Stimulated activated CD4-positive, alpha-beta T cell treated with anti-CD3 and anti-CD28 coated beads, TNF-alpha, amount 100 ng/mL, for 48 hours (primary cell): ENCODE results near the gene HEATR5A.
A peak's percentile ranks its signal among the peaks of the same experiment; 100 is the strongest.
"Not testable (repeated sequence)": the region's sequence is repeated elsewhere in the genome, so short reads cannot be mapped to it uniquely, and the experiment has no call there.

ENCODE experiments used
- DNase-seq, 3 donors: peaks; one replicate each; pipeline ENCODE4 v3.0.0-alpha.2; 2020; ENCODE audit warnings: low read depth in 3 of 3

Gene HEATR5A

GRCh38 chr14:31283153-31283552 is 137.2 kb downstream of the HEATR5A start:
- DNase-seq, result no peak

- no peak for DNase-seq
Measured at GRCh38 chr14:31280871-31281220, 139.5 kb downstream of the HEATR5A start.

DNA sequence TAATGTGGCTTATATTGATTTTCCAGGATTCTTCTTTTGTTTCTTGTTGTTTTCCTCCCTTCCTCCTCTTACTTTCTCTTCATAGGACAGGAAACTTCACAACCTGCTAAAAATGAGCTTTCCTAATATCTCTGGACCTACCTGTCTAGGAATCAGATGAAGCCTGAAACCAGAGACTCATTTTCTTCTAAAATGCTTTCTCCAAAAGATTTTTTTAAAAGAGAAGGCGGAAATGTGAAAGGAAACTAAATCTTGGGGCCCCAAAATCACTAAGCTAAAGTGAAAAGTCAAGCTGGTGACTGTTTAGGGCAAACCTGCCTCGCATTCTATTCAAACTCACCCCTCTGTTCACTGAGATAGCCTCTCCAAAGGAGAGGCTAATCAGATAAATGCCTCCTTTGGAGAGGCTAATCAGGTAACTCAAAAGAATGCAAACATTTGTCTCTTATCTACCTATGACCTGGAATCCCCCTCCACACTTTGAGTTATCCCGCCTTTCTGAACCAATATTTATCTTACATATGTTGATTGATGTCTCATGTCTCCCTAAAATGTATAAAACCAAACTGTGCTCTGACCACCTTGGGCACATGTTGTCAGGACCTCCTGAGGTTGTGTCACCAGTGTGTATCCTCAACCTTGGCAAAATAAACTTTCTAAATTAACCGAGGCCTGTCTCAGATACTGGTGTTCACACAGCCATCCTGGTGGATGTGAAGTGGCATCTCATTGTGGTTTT is 140.0 kb downstream of the HEATR5A start:
- no peak for DNase-seq

DNA sequence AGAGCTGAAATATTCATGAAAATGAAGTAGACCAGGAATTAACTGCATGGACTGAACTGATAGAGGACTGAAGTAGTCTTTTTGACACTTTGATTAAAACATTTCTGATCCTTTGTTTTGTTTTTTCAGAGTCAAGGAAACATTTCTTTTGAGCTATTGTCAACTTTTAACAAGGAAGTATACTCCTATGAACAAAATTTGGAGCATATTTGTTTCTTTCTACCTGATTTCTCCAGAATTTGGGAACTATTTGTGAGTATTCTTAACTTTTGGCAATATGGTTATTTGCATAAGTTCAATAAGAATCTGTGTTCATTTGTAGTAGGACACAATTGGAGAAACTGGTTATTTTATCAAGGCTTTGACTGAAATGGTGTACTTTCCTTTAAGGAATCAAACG is 141.5 kb downstream of the HEATR5A start:
- DNase-seq, result no peak

- DNase-seq, result no peak
Measured at GRCh38 chr14:31277085-31277484, 143.3 kb downstream of the HEATR5A start.

DNA sequence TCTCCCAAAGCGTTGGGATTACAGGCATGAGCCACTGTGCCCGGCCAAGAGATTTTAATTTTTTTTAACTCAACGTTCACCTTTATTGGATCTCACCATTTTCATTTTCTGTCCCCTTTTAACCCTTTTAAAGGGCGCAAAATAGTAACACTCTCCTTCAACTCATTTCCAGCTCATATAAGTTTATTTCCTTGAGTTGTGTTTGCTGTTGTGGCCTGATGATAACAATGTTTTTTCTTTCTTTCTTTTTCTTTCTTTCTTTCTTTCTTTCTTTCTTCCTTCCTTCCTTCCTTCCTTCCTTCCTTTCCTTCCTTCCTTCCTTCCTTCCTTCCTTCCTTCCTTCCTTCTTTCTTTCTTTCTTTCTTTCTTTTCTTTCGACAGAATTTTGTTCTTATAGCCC is 143.9 kb downstream of the HEATR5A start:
- not testable (repeated sequence) for DNase-seq

- no peak for DNase-seq
Measured at GRCh38 chr14:31275731-31276130, 144.6 kb downstream of the HEATR5A start.

- DNase-seq, result no peak
Measured at GRCh38 chr14:31271648-31272047, 148.7 kb downstream of the HEATR5A start.

DNA sequence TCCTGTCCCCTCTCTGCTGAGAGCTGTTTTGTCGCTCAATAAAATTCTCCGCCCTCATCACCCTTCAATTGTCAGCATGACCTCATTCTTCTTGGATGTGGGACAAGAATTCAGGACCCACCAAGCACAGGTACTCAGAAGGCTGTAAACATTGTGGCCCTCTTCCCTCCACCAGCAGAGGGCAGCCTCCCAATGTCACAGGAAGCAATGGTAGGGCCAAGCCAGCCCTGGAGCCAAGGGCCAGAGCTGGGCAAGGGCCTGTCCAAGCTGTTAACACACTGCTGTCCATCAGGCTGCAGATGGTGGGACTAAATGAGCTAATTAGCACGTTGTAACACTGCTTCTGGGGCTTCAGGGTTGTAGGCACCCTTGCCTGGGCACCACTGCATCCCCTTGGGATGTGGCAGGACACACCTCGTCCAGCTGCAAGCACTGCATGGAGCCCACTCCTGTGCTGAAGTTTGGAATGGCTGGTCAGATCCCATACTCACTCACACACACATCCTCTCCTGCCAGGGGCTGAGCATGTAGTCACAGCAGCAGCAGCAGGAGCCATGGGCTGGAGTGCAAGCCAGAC is 150.1 kb downstream of the HEATR5A start:
- peak in 1 of 3 donors; percentile 6 for DNase-seq

DNA sequence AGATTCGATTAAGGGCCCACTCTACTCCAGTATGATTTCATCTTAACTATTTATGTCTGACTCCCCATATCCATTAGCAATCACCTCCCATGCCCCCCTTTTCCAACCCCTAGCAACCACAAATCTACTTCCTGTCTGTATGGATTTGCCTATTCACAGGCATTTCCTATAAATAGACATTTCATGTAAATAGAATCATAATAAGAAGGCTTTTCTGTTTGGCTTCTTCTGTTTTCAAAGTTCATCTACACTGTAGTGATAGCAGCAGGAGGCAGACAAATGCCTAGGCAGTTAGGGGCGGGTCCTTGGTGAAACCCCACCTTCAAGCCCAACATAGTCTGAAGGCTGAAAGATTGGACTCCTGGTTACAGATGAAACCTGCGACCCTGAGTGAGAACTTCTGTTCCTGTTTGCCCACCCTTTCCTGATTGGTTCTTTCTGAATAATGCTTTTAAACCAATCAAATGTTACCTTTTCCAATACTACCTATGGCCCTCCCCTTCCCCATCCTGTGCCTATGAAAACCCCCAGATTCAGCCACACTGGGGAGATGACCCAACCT is 150.6 kb downstream of the HEATR5A start:
- no peak for DNase-seq

- no peak for DNase-seq
Measured at GRCh38 chr14:31268216-31268615, 152.1 kb downstream of the HEATR5A start.

GRCh38 chr14:31266437-31267331 is 153.7 kb downstream of the HEATR5A start:
- no peak for DNase-seq

GRCh38 chr14:31265701-31266398 is 154.5 kb downstream of the HEATR5A start:
- no peak for DNase-seq

DNA sequence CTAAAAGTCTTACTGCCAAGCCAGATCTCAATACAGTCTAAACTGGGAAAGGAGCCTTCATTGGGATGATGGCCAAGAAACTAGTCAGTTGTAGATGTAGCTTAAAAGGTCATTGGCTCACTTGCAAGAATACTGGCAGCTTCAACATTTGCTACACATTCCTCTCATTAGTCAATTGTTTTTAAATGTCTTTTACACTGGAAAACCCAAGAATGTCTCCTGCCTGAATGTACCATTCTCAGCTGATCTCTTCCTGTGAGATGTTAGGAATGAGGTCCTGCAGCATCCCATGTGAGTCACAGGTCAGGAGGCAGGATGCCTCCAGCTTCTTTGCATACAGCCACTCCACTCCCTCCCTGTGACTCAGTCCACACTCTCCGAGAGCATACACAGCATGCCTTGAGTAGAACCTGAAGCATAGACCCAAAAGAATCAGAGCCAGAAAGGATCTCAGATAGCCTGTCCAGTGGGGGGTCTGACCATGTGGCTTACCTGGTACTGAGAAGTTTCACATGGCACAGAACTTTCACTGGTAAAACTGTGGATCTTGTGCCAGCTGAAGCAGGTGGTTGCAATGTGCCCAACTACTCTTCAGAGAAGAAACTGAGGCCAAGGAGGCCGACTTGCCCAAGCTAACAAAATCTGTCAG is 156.7 kb downstream of the HEATR5A start:
- no peak for DNase-seq

DNA sequence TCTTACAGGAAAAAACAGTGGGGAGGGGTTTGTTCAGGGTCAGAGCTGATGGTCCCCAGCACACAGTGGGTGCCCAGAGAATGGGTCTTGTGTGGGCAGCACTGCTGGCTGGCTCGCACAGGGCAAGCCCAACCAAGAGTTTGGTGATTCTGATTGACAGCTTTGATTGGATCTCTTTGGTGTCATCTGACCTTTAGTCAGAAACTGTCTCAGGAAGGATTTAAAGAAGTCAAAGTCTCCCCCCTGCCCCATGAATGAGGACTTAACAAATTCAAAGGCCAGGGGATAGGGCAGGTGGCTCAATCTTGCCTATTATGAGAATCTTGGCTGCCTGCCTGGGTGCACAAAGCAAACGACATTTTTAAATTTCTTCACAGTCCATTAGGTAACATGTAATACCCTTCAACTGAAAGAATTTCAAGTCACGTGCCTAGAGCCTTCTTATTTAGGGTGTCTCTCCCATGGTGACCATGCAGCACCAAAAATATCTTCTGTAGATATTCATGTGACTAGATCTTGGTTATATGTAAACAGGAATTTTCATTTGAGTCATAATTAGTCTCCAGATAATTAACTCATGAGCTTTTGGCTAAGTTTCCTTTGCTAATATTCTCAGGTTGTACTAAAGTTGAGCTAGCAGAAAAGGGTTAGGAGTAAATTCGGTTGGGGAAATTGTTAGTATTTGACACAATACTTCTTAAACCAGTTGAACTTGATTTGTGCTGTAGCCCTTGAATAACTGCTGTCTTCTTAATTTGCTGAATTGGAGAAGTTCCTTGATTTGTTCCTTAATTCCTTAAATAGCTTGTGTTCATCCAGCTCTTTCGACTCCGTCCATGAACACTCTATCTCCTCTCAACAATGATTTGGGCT is 158.3 kb downstream of the HEATR5A start:
- no peak for DNase-seq

DNA sequence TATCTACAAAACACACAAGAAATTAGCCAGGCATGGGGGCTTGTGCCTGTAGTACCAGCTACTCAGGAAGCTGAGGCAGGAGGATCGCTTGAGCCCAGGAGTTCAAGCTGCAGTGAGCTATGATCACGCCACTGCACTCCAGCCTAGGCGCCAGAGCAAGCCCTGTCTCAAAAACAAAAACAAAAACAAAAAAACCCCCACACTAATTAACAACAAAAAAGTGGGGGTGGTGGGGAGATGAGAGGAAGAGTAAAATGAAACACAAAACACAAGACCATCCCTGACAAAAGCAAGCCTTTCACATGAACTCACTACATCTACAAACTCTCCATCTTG is 158.9 kb downstream of the HEATR5A start:
- no peak for DNase-seq

- DNase-seq, result not testable (repeated sequence)
Measured at GRCh38 chr14:31259040-31259435, 161.3 kb downstream of the HEATR5A start.

GRCh38 chr14:31258427-31259039 is 161.8 kb downstream of the HEATR5A start:
- DNase-seq, result no peak

DNA sequence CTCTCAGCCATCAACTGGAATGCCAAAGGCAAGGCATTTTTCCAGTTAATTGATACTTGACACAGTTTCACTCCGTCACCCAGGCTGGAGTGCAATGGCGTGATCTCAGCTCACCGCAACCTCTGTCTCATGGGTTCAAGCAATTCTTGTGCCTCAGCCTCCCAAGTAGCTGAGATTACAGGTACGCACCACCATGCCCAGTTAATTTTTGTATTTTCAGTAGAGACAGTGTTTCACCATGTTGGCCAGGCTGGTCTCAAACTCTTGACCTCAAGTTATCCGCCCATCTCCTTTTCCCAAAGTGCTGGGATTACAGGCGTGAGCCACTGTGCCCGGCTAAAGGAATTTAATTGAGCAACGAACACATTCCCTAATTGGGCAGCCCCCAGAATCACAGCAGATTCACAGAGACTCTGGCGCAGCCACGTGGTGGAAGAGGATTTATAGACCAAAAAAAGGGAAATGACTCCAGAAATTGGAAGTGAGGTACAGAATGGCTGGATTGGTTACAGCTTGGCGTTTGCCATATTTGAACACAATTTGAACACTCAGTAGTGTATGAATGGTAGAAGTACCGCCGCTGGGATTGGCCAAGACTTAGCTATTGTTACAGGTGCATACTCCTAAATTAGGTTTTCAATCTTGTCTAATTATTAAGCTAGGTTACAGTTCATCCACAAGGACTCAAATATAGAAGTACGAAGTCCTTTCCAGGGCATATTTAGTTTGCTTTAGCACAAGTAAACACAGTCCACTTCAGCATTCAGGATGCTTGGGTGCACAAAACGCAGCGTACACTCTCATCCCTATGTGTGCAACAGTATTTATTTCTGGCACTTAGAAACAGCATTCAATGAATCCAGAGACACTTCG is 162.6 kb downstream of the HEATR5A start:
- DNase-seq, result not testable (repeated sequence)
